DLD1 (cell line): ENCODE results near the gene POLN.

Experiments
- in situ Hi-C: cut with HindIII; loops from 2 replicates; pipeline ENCODE4 v1.10.0; 2017; ENCODE audit warnings: low sequenced_read_pairs

The POLN gene

DNA sequence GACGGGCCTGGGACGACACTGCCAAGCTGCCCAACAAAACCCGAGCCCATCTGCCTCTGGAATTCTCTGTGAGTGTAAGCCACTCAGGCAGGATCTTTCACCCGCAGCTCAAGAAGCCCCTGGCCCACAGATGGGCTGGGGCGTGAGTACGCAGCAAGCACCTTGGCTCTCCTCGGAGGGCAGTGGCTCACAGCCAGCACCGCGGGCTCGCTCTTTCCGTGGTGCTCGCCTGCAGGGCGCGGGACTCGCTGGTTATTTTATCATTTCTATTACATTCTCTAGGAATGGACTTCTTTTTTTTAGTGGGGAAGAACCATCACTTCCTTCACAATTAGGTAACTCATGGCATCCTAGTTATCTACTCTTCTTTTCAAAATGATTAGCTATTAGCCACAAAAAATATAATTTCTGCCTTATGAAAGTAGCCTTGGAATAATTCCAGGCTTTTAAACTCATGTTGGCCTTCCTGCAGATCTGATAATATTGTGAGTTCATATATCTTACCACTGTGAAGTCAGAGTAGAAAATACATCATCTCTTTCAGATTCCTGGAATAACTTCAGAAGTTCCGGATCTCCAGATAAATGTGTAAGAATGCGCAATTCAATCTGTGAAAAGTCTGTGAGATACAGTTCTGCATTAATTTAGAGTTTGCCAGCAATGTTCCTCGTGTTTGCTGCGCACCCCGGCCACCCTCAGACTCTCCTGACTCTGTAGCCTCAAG is 114.2 kb downstream of the POLN start:
- in situ Hi-C loops = no loop called here

- in situ Hi-C loops = no loop called here
These were observed 115.4 kb downstream of the POLN start for GRCh38 chr4:2126309-2127043.

- in situ Hi-C loops = no loop called here
These were observed 116.1 kb downstream of the POLN start for GRCh38 chr4:2125831-2126230.

DNA sequence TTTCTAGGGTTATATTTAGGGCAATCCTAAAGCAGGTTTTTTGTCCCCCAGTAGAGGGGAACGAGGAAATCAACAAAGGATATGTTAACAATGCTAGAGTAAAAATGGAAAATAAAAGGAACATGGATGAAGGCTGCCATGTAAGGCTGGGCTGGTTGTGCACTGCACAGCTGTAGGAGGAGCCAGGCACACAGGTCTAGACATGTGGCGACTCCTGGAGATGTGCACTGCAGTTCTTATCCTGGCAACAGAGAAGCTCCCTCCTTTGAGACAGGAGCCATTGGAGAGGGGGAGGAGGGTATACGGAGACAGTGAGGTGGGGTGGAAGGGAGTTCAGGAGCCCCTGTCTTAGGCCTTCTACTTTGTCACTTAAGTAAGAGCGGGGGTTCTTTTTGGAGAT is 116.9 kb downstream of the POLN start:
- in situ Hi-C loops = no loop called here

- in situ Hi-C loops = no loop called here
These were observed 125.1 kb downstream of the POLN start for GRCh38 chr4:2116687-2117400.

GRCh38 chr4:2105559-2105958 is 136.4 kb downstream of the POLN start:
- in situ Hi-C loops = no loop called here

DNA sequence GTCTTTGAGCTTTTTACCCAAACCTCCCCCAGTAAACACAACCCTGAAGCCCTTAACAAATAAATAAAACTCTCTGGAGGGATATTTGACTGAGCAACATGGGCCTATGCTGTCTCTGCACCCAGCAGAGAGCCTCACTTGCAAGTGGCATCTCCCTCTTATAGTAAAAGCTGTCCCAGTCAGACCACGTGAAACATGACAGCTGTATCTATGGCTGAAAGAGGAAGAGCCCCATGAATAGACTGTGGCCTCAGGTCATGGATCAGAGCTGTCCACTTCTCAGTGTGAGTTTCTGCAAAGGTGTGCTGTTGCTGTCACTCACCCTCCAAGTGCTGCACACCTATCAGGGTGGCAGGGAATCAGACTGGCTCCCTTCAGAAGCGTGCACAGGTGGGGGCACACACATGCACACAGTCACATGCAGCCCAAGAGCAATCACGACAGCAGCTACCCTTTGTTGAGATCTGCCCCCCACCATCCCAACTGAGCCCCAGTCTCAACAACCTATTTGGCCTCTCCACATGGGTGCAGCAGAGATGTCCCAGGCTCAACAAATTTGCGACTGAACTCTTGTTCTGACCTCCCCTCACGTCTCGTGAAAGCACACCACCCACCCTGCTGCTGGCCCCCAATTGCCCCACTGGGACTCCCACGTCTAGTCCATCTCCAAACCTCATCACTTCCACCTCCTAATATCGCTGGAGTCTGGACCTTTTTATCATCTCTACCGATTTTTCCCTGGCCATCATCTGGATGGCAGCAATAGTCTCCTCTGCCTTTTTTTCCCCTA is 137.2 kb downstream of the POLN start:
- in situ Hi-C loops = no loop called here

DNA sequence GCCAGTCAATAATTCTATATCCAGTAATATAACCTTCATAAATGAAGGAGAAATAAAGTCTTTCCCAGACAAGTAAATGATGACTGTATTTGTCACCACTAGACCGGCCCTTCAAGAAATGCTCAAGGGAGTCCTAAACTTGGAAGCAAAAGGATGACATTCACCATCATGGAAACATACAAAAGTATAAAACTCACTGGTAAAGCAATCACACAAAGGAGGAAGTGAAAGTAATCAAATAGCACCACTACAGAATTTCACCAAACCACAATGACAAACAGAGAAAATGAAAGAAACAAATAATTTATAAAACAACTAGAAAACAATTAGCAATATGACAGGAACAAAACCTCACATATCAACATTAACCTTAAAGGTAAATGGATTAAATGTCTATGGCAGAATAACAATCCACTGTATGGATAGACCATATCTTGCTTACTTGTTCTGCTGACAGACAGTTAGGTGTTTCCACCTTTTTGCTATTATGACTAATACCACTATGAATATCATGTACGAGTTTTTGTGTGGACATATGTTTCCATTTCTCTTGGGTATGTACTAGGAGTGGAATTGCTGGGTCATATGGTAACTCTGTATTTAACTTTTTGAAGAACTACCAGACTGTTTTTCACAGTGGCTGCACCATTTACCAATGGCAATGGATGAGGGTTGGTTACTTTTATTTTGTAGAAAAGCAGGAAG is 137.9 kb downstream of the POLN start:
- in situ Hi-C loops = no loop called here

- in situ Hi-C loops = no loop called here
These were observed 138.6 kb downstream of the POLN start for GRCh38 chr4:2103127-2103842.

DNA sequence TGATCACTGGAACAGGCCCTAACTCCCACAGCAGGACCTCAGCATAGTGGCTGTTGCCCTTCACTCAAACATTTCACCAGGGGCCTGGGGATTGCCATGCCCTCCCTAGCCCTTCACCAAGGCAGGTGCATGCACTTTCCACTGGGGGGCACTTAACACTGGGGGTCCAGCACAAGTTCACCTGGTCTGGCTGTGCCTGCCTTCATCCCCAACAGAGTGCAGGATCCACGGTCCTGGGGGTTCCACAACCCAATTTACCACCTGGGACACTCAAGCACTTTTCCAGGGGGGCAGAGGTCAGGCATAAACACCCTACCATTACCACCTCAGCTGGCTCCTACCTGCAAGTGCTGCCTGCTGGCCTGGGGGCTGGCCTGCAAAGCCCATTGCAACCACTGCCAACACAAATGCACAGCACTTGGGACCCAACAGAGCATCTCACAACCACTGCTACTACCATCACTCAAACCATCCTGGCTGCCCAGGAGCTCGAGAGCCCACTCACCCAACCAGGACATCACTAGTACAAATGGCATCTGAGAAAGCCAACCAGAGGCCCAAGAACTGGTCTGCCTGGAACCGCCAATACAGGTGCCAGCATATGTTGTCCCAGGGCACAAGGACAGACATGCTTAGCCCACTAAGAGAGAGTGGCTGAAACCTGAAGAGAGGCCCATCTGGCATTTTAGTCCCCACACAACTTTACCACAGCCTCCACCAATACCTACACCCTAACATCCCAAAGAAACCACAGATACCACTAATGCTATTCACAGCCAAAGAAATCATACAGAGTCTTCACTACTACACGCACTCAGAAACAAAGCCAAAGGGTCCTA is 139.7 kb downstream of the POLN start:
- in situ Hi-C loops = no loop called here

DNA sequence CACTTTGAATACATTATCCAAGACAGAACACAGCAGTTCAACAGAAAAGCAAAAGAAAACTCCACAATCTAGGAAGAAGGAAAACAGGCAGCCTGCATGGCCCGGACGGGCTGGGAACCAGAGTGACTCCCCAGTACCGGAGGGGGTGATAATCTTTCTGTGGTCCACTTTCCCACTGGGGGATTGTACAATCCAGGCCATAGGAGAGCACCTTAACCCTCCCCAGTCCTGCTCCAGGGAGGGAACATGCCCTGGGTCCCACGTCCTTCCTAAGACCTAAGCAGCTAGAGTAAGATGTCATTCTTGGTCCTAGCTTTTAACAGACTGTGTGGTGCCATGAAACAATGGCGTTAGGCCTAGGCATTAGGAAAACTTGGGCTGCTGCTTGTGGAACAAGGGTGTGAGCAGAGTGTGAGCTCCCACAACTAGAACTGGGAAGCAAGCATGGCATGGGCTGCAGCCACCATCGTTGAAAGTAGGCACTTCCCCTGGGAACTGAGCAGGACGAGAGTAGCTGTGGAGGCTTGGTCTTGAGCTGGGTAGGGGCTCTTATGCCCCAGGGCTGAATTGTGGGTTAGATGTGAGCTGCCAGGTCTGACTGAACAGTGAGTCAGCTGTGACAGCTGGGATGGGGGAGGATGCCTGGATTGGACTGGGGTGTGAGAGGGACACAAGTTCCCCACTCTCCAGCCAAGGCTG is 140.4 kb downstream of the POLN start:
- in situ Hi-C loops = no loop called here

DNA sequence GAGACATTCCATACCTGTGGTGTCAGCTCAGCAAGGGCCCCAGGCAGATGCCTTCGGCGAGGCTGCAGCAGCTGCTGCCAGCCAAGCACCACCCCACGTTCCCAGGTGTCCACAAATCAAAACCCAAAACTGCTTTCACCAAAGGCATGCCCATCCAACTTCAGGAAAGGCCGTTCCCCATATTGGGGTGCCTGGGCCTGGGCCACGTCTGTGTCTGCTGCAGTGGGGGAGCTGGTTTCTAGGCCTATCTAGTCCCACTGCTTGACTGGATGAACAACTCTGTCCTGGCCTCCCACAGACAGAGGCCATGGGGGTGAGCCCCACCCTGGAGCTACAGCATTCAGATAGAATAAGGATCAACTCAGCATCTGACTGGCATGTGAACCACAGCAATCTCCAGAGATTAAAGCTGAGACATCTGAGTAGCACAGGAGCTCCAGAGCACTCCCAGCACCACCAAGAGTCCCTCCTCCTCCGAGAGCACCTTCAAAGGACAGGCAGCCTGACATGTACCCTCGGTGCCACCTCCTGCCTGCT is 145.8 kb downstream of the POLN start:
- in situ Hi-C loops = no loop called here

DNA sequence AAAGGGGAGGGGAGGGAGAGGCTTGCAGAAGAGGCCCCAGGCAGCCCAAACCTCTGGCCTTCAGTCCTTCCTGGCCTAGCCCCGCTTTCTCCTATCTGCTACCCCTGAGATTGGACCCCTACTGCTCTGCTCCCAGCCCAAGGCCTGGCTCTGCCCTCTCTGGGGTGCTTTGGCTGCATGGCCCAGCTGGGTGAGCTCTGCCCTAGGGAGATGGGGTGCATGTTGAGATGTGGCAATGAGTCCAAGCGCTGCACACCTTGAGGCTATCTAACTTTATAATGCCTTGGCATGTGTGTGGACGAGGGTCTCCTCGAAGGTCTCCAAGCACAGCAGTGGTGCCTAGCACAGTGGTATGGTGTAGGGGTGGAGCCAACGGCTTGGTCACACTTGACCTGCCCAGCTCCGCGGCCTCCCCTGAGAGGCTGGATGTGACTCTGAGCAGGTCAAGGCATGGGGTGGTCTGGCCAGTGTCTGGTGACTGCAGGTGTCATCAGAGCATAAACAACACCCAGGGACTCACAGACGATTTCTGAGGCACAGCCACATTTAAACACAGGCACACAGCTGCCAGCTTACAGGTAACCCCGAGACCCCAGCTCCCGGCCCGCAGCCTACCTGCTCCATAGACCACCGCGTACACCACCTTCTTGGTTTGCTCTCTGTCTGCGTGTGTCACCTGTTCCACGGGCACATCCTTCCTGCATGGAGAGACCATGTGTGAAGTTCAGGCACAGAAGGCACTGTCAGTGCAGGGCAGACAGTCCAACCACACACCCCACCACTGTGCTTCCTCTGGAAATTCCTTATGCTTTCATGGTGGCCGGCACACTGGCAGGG is 146.5 kb downstream of the POLN start:
- in situ Hi-C loops = no loop called here

GRCh38 chr4:2094545-2094944 is 147.4 kb downstream of the POLN start:
- in situ Hi-C loops = no loop called here

GRCh38 chr4:2093265-2093664 is 148.7 kb downstream of the POLN start:
- in situ Hi-C loops = no loop called here

GRCh38 chr4:2092669-2093053 is 149.3 kb downstream of the POLN start:
- in situ Hi-C loops = no loop called here

DNA sequence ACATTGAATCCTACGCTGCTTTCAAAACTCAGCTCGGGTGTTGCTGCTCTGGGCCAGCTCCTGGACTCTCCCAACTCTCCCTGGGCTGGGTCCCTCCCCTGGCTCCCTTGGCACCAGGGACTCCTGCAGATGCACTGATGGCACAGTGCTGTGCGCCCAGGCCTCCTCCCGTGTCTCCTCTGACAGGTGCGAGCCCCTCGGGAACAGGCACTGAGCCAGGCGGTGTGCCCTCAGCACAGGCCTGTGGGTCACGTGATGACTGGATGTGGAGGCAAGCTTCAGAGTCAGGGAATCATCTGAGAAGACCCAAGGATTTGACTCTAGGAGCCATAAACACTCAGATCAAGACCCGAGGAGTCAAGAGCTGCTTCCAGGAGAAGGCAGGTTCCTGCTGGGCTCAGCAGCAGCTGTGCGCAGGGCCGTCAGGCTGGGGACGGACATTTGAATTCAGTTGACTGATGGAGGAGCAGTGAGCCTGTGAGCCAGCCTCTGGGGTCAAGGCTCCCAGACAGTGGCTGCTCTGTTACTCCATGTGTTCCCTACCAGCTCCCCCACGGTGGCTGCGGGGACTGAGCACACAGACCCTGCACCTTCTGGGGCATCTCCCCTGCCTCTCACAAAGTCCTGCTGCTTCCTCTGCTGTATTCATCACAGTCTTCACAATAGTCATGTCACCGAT is 149.8 kb downstream of the POLN start:
- in situ Hi-C loops = no loop called here
